ENCODE measurements around the gene ZNF318. TPM values are rescaled to one million over a fixed set of nuclear protein-coding genes. Genes with fewer than 3 reads are reported as not detected.

The ZNF318 gene
- polyA plus RNA-seq, 1 donor from 2014 or later: 11.7 TPM

DNA sequence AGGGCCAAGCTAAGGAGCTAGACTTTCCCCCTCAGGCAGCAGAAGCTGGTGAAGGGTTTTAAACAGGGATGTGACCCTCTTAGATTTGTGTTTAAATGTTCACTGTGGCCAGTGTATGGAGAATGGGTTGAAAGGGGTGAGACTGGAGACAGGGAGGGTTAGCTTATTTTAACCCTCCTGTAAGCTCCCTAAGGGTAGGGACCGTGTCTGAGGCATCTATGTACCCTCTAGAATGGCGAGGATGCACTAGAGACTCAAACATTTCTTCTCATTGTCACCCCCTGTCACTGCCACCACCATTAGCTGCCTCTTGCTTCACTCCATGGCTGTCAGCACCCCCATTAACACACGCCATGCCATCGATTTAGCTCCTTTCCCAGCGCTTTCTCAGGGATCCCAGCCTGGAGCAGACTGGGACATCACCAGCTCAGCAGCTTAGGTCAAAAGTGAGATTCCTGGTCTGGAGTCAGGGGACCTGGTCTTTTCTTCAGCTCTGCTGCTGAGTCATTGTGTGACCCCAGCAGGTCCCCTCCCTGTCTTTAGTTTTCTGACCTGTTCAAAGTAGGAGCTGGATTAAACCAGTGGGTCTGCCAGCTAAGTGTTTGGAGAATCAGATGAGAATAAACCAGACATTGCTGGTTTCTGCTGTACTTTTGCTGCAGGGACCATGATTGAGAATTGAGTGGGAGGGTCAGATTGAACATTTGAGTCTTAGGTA is 72.5 kb downstream of the ZNF318 start:
- H3K9ac ChIP-seq (ENCODE audit: low read length): no peak overlapping the region
- no peaks in the 10 kb centered on the region for H3K36me3 ChIP-seq (ENCODE audit: insufficient read depth, low read length)
- H3K9me3 ChIP-seq (ENCODE audit: low read length): no peaks in the 10 kb centered on the region
- H3K79me2 ChIP-seq (replicated peaks; ENCODE audit: insufficient read depth, low read length): no peaks in the 10 kb centered on the region
- no peak overlapping the region for H2AFZ ChIP-seq (ENCODE audit: low read depth, low read length)
- no peak overlapping the region for H3K4me3 ChIP-seq (ENCODE audit: low read length)
- no peaks in the 10 kb centered on the region for H3K27me3 ChIP-seq (ENCODE audit: insufficient read depth, low read depth, low read length)
- no peaks in the 10 kb centered on the region for H4K20me1 ChIP-seq (ENCODE audit: insufficient read depth)
- H3K4me2 ChIP-seq (ENCODE audit: low read length): no peak overlapping the region
- TF ChIP-seq, protein P1, sequence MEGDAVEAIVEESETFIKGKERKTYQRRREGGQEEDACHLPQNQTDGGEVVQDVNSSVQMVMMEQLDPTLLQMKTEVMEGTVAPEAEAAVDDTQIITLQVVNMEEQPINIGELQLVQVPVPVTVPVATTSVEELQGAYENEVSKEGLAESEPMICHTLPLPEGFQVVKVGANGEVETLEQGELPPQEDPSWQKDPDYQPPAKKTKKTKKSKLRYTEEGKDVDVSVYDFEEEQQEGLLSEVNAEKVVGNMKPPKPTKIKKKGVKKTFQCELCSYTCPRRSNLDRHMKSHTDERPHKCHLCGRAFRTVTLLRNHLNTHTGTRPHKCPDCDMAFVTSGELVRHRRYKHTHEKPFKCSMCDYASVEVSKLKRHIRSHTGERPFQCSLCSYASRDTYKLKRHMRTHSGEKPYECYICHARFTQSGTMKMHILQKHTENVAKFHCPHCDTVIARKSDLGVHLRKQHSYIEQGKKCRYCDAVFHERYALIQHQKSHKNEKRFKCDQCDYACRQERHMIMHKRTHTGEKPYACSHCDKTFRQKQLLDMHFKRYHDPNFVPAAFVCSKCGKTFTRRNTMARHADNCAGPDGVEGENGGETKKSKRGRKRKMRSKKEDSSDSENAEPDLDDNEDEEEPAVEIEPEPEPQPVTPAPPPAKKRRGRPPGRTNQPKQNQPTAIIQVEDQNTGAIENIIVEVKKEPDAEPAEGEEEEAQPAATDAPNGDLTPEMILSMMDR (IDR thresholded peaks at IDR 0.05; ENCODE audit: poor library complexity, severe bottlenecking): no peak
- no peak for TF ChIP-seq TAF1 (IDR thresholded peaks at IDR 0.05; ENCODE audit: low read depth)
- TF ChIP-seq EZH2 (IDR thresholded peaks at IDR 0.05; ENCODE audit: borderline replicate concordance, insufficient read depth, low read length, poor library complexity, severe bottlenecking): no peak
- TF ChIP-seq, protein P2, sequence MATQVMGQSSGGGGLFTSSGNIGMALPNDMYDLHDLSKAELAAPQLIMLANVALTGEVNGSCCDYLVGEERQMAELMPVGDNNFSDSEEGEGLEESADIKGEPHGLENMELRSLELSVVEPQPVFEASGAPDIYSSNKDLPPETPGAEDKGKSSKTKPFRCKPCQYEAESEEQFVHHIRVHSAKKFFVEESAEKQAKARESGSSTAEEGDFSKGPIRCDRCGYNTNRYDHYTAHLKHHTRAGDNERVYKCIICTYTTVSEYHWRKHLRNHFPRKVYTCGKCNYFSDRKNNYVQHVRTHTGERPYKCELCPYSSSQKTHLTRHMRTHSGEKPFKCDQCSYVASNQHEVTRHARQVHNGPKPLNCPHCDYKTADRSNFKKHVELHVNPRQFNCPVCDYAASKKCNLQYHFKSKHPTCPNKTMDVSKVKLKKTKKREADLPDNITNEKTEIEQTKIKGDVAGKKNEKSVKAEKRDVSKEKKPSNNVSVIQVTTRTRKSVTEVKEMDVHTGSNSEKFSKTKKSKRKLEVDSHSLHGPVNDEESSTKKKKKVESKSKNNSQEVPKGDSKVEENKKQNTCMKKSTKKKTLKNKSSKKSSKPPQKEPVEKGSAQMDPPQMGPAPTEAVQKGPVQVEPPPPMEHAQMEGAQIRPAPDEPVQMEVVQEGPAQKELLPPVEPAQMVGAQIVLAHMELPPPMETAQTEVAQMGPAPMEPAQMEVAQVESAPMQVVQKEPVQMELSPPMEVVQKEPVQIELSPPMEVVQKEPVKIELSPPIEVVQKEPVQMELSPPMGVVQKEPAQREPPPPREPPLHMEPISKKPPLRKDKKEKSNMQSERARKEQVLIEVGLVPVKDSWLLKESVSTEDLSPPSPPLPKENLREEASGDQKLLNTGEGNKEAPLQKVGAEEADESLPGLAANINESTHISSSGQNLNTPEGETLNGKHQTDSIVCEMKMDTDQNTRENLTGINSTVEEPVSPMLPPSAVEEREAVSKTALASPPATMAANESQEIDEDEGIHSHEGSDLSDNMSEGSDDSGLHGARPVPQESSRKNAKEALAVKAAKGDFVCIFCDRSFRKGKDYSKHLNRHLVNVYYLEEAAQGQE (IDR thresholded peaks at IDR 0.05; ENCODE audit: borderline replicate concordance): no peak
- TF ChIP-seq POLR2AphosphoS5 (IDR thresholded peaks at IDR 0.05): no peak
- TF ChIP-seq MXI1 (conservative IDR thresholded peaks at IDR 0.05; ENCODE audit: poor library complexity, severe bottlenecking): no peak
- TF ChIP-seq RAD21 (conservative IDR thresholded peaks at IDR 0.05): no peak
- no peak for TF ChIP-seq SMC3 (conservative IDR thresholded peaks at IDR 0.05; ENCODE audit: poor library complexity)
- TF ChIP-seq EP300 (conservative IDR thresholded peaks at IDR 0.05; ENCODE audit: poor library complexity, severe bottlenecking): no peak
- H3K9me2 ChIP-seq (ENCODE audit: insufficient read depth, low read length): no peaks in the 10 kb centered on the region
- no peak overlapping the region for H3K27ac ChIP-seq (ENCODE audit: low read length)
- no peaks in the 10 kb centered on the region for H3F3A ChIP-seq (ENCODE audit: insufficient read depth, low read length, poor library complexity, severe bottlenecking)

DNA sequence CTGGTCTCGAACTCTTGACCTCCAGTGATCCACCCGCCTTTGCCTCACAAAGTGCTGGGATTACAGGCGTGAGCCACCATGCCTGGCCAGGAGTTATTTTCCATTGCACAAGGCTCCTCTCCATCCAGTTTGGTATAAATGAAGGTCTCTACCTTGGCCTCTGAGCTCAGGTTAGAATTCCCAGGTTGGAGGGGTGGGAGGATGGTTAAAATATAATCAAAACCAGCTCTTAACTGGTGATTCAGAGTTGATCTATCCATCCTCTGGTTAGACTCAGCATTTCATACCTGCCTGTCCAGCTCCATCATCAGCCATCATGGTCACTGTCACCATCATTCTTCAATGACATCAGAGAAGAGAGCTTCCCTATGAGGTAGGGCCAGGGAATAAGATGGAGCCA is 74.0 kb downstream of the ZNF318 start:
- H3K9me3 ChIP-seq (ENCODE audit: low read length): no peaks in the 10 kb centered on the region
- TF ChIP-seq RAD21 (conservative IDR thresholded peaks at IDR 0.05): no peak
- TF ChIP-seq, protein P1 (IDR thresholded peaks at IDR 0.05; ENCODE audit: poor library complexity, severe bottlenecking): no peak
- TF ChIP-seq TAF1 (IDR thresholded peaks at IDR 0.05; ENCODE audit: low read depth): no peak
- TF ChIP-seq MXI1 (conservative IDR thresholded peaks at IDR 0.05; ENCODE audit: poor library complexity, severe bottlenecking): no peak
- TF ChIP-seq SMC3 (conservative IDR thresholded peaks at IDR 0.05; ENCODE audit: poor library complexity): no peak
- no peak for TF ChIP-seq EZH2 (IDR thresholded peaks at IDR 0.05; ENCODE audit: borderline replicate concordance, insufficient read depth, low read length, poor library complexity, severe bottlenecking)
- TF ChIP-seq POLR2AphosphoS5 (IDR thresholded peaks at IDR 0.05): no peak
- TF ChIP-seq, protein P2 (IDR thresholded peaks at IDR 0.05; ENCODE audit: borderline replicate concordance): no peak
- TF ChIP-seq EP300 (conservative IDR thresholded peaks at IDR 0.05; ENCODE audit: poor library complexity, severe bottlenecking): no peak
- H3K79me2 ChIP-seq (replicated peaks; ENCODE audit: insufficient read depth, low read length): no peaks in the 10 kb centered on the region
- H2AFZ ChIP-seq (ENCODE audit: low read depth, low read length): no peak overlapping the region
- H3K9me2 ChIP-seq (ENCODE audit: insufficient read depth, low read length): no peaks in the 10 kb centered on the region
- H3K4me2 ChIP-seq (ENCODE audit: low read length): no peak overlapping the region
- no peak overlapping the region for H3K4me3 ChIP-seq (ENCODE audit: low read length)
- H3K27ac ChIP-seq (ENCODE audit: low read length): no peak overlapping the region
- no peak overlapping the region for H3K9ac ChIP-seq (ENCODE audit: low read length)
- no peaks in the 10 kb centered on the region for H3K27me3 ChIP-seq (ENCODE audit: insufficient read depth, low read depth, low read length)
- no peaks in the 10 kb centered on the region for H4K20me1 ChIP-seq (ENCODE audit: insufficient read depth)
- no peaks in the 10 kb centered on the region for H3K36me3 ChIP-seq (ENCODE audit: insufficient read depth, low read length)
- H3F3A ChIP-seq (ENCODE audit: insufficient read depth, low read length, poor library complexity, severe bottlenecking): no peaks in the 10 kb centered on the region

Data from neural cell (in vitro differentiated cells).